GM18520 (cell line): ENCODE results near the gene SYNJ1.
"Not testable (repeated sequence)": the region's sequence is repeated elsewhere in the genome, so short reads cannot be mapped to it uniquely, and the experiment has no call there.

Experiments
- ATAC-seq: cut with Tn5 transposase; IDR thresholded peaks from one replicate; pipeline ENCODE4 v1.9.1; 2021; ENCODE audit not compliant: unreplicated experiment

SYNJ1 gene

GRCh38 chr21:32612999-32613337 is 114.8 kb downstream of the SYNJ1 start:
- ATAC-seq, result no peak

- ATAC-seq, result peak; percentile 96
Observed at GRCh38 chr21:32612075-32612998, 115.5 kb downstream of the SYNJ1 start, which contains the start of gene CFAP298. TSS of gene CFAP298 (minus strand) at chr21:32612377. CDS start at chr21:32612243, 134 bp downstream.

- no peak for ATAC-seq
Observed at GRCh38 chr21:32611471-32611997, 116.3 kb downstream of the SYNJ1 start.

GRCh38 chr21:32610940-32611339 is 116.9 kb downstream of the SYNJ1 start:
- ATAC-seq, result not testable (repeated sequence)

GRCh38 chr21:32608851-32609250 is 119.0 kb downstream of the SYNJ1 start:
- no peak for ATAC-seq

GRCh38 chr21:32605469-32605868 is 122.3 kb downstream of the SYNJ1 start:
- ATAC-seq, result no peak

GRCh38 chr21:32604464-32604863 is 123.3 kb downstream of the SYNJ1 start:
- no peak for ATAC-seq

- ATAC-seq, result no peak
Observed at GRCh38 chr21:32603131-32603530, 124.7 kb downstream of the SYNJ1 start.

GRCh38 chr21:32602099-32602498 is 125.7 kb downstream of the SYNJ1 start:
- no peak for ATAC-seq

GRCh38 chr21:32599526-32599925 is 128.3 kb downstream of the SYNJ1 start:
- ATAC-seq, result no peak

- no peak for ATAC-seq
Observed at GRCh38 chr21:32599091-32599490, 128.7 kb downstream of the SYNJ1 start.

- no peak for ATAC-seq
Observed at GRCh38 chr21:32597205-32597604, 130.6 kb downstream of the SYNJ1 start.

GRCh38 chr21:32595431-32595830 is 132.4 kb downstream of the SYNJ1 start:
- ATAC-seq, result no peak

- no peak for ATAC-seq
Observed at GRCh38 chr21:32593690-32594089, 134.1 kb downstream of the SYNJ1 start.

- ATAC-seq, result no peak
Observed at GRCh38 chr21:32592929-32593502, 134.8 kb downstream of the SYNJ1 start.

- ATAC-seq, result no peak
Observed at GRCh38 chr21:32590130-32590529, 137.7 kb downstream of the SYNJ1 start.

GRCh38 chr21:32587651-32588050 is 140.2 kb downstream of the SYNJ1 start:
- ATAC-seq, result no peak

GRCh38 chr21:32587120-32587519 is 140.7 kb downstream of the SYNJ1 start:
- no peak for ATAC-seq

GRCh38 chr21:32585970-32586369 is 141.8 kb downstream of the SYNJ1 start:
- no peak for ATAC-seq

GRCh38 chr21:32585042-32585710 is 142.6 kb downstream of the SYNJ1 start, which contains the start of gene TCP10L:
TSS of gene TCP10L (minus strand) at chr21:32585523. CDS start at chr21:32584304, 1,219 bp downstream.
- no peak for ATAC-seq

- ATAC-seq, result no peak
Observed at GRCh38 chr21:32584472-32584871, 143.3 kb downstream of the SYNJ1 start.
